PC-3 (cell line): ENCODE results near the gene LEF1. TPM values are rescaled to one million over a fixed set of nuclear protein-coding genes. Genes with fewer than 3 reads are reported as not detected.

Experiments used
- ATAC-seq: fragments of 200-7000 bp; cut with Tn5 transposase; 2 replicates; pipeline ENCODE4 v1.9.1; 2020; ENCODE audit warnings: mild to moderate bottlenecking, moderate library complexity
- BruUV-seq: library from RNA; stranded (reverse); fragments of 400-500 nt; replicated peaks from 2 replicates; lab custom pipeline; 2021; lab: Mats Ljungman, UMichigan
- CTCF ChIA-PET: fragments of 300-600 bp; sonication (Branson Sonifier 250); formaldehyde crosslinking; loops from one replicate; lab custom pipeline; 2022; ENCODE audit warnings: antibody characterized with exemption; lab: Charles Lee
- POLR2A ChIA-PET: fragments of 300-600 bp; sonication (Branson Sonifier 250); formaldehyde crosslinking; loops from one replicate; lab custom pipeline; 2022; ENCODE audit warnings: antibody characterized with exemption; ENCODE audit not compliant: unreplicated experiment; lab: Charles Lee
- DNase-seq: peaks from one replicate; pipeline ENCODE4 v3.0.0-alpha.2; 2015
- H2AFZ ChIP-seq: fragments of 300-600 bp; sonication (generic); 2 replicates; pipeline ENCODE4 v1.6.0; 2016; ENCODE audit warnings: antibody characterized with exemption, low read length
- H3F3A ChIP-seq: fragments of 300-600 bp; sonication (generic); one replicate; pipeline ENCODE4 v1.6.0; 2017; ENCODE audit warnings: antibody characterized with exemption, low read length, control low read depth, mild to moderate bottlenecking; ENCODE audit not compliant: unreplicated experiment
- H3K27ac ChIP-seq: fragments of 300-600 bp; sonication (generic); 2 replicates; pipeline ENCODE4 v1.5.1; 2016; ENCODE audit warnings: mild to moderate bottlenecking, low read length
- H3K27me3 ChIP-seq: fragments of 300-600 bp; sonication (generic); 2 replicates; pipeline ENCODE4 v1.6.1; 2016; ENCODE audit warnings: low read length, mixed read lengths
- H3K36me3 ChIP-seq: fragments of 300-600 bp; sonication (generic); 2 replicates; pipeline ENCODE4 v1.6.1; 2016; ENCODE audit warnings: low read depth, mixed run types, low read length, mixed read lengths
- H3K4me1 ChIP-seq: fragments of 300-600 bp; sonication (generic); 2 replicates; pipeline ENCODE4 v1.5.1; 2016; ENCODE audit warnings: low read length; ENCODE audit not compliant: insufficient read depth
- H3K4me2 ChIP-seq: fragments of 300-600 bp; sonication (generic); 2 replicates; pipeline ENCODE4 v1.6.0; 2016; ENCODE audit warnings: low read length
- H3K4me3 ChIP-seq: fragments of 300-600 bp; sonication (generic); 2 replicates; pipeline ENCODE4 v1.5.1; 2016; ENCODE audit warnings: mild to moderate bottlenecking, low read length, mixed read lengths
- H3K79me2 ChIP-seq: fragments of 300-600 bp; sonication (generic); 2 replicates; pipeline ENCODE4 v1.6.1; 2017; ENCODE audit warnings: low read length, mixed read lengths
- H3K9ac ChIP-seq: fragments of 300-600 bp; sonication (generic); 2 replicates; pipeline ENCODE4 v1.6.0; 2016; ENCODE audit warnings: mild to moderate bottlenecking, low read length
- H3K9me2 ChIP-seq: fragments of 300-600 bp; sonication (generic); replicated peaks from 2 replicates; pipeline ENCODE4 v1.6.1; 2016; ENCODE audit warnings: mixed run types, low read length, mixed read lengths
- H3K9me3 ChIP-seq: fragments of 300-600 bp; sonication (generic); 2 replicates; pipeline ENCODE4 v1.6.1; 2016; ENCODE audit warnings: low read length, mixed read lengths
- H4K20me1 ChIP-seq: fragments of 300-600 bp; sonication (generic); 2 replicates; pipeline ENCODE4 v1.6.1; 2016; ENCODE audit warnings: low read length, mixed read lengths
- EZH2 ChIP-seq: fragments of 300-600 bp; sonication (generic); IDR thresholded peaks from one replicate; pipeline ENCODE4 v1.6.1; 2017; ENCODE audit warnings: antibody characterized with exemption, mild to moderate bottlenecking, low read length; ENCODE audit not compliant: unreplicated experiment
- EZH2phosphoT487 ChIP-seq: fragments of 300-600 bp; sonication (generic); IDR thresholded peaks from 2 replicates; pipeline ENCODE4 v1.6.1; 2018; ENCODE audit warnings: mild to moderate bottlenecking, antibody characterized with exemption, low read length, borderline replicate concordance
- intact Hi-C: fragments of 100-400 bp; cut with micrococcal nuclease; formaldehyde crosslinking; loops from 2 replicates; pipeline ENCODE4 v1.9.0; 2023
- total RNA-seq: library from RNA; depleted of rRNA; stranded (reverse); fragments of >200 nt; gene quantifications from 2 replicates; pipeline ENCODE4 v1.2.3, GENCODE V29; 2014
- TF ChIP-seq, protein P1 (sequence below): fragments of 300-600 bp; sonication (generic); conservative IDR thresholded peaks from 2 replicates; pipeline ENCODE4 v1.5.1; 2017; ENCODE audit warnings: antibody characterized with exemption, low read depth, mild to moderate bottlenecking, low read length

LEF1 gene
- total RNA-seq, 1 experiment from 2014 or later = 2.4 TPM

DNA sequence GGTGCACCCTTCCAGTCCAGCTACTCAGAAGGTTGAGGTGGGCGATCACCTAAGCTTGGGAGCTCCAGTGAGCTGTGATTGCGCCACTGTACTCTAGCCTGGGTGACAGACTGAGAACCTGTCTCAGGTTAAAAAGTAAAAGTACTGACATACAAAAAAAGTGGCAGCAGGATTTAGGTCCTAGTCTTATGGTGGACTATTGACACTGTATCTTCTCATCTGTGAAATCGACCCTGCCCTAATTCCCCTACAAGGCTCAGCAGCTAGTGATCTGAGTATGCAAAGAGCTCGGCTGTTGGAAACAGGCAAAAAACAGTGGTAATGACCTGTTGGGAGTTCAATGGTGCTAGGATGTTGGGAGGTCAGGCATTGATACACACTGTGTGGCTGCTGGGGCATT is 57.0 kb downstream of the LEF1 start:
- H3K4me2 ChIP-seq = no peak overlapping the region
- ChIA-PET CTCF (interaction anchor here (0.5 kb wide), 1 partner anchor 54 kb away, joined by 9 read pairs; no protein-coding TSS in a partner anchor), POLR2A (no interaction called here)
- H3F3A ChIP-seq = no peaks in the 10 kb centered on the region
- no peaks in the 10 kb centered on the region for H3K79me2 ChIP-seq
- no peak overlapping the region for H3K9ac ChIP-seq
- no peaks in the 10 kb centered on the region for H3K9me2 ChIP-seq
- ATAC-seq (no peak), DNase-seq (no peak)
- H3K27ac ChIP-seq = no peak overlapping the region
- TF ChIP-seq, protein P1, sequence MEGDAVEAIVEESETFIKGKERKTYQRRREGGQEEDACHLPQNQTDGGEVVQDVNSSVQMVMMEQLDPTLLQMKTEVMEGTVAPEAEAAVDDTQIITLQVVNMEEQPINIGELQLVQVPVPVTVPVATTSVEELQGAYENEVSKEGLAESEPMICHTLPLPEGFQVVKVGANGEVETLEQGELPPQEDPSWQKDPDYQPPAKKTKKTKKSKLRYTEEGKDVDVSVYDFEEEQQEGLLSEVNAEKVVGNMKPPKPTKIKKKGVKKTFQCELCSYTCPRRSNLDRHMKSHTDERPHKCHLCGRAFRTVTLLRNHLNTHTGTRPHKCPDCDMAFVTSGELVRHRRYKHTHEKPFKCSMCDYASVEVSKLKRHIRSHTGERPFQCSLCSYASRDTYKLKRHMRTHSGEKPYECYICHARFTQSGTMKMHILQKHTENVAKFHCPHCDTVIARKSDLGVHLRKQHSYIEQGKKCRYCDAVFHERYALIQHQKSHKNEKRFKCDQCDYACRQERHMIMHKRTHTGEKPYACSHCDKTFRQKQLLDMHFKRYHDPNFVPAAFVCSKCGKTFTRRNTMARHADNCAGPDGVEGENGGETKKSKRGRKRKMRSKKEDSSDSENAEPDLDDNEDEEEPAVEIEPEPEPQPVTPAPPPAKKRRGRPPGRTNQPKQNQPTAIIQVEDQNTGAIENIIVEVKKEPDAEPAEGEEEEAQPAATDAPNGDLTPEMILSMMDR = no peak
- TF ChIP-seq EZH2phosphoT487 (no peak), EZH2 (no peak)
- no peaks in the 10 kb centered on the region for H3K36me3 ChIP-seq
- H3K4me1 ChIP-seq = no peaks in the 10 kb centered on the region
- intact Hi-C loops = no loop called here
- no TSS peak for BruUV-seq
- no peaks in the 10 kb centered on the region for H3K27me3 ChIP-seq
- no peaks in the 10 kb centered on the region for H3K9me3 ChIP-seq
- no peak overlapping the region for H2AFZ ChIP-seq
- no peaks in the 10 kb centered on the region for H4K20me1 ChIP-seq
- H3K4me3 ChIP-seq = no peak overlapping the region

DNA sequence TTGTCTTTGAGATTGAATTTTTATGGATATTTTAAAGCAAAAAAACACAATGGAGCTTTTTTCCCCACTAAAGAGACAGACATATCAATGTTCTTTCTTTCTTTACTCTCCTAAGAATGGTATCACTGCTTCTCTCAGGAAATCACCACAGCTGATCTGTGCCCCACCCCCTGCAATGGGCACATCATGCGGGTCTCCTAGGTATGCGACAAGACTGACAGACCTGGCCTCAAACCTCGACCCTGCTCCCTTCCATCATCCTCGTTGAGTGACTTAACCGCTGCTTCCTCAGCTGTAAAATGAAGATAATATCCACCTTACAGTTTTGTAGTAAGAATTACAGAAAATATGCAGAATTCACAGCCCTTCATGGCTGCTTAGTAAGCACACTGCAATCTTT is 58.3 kb downstream of the LEF1 start:
- POLR2A ChIA-PET = no interaction called here
- no peak for ATAC-seq
- Histone ChIP-seq H4K20me1 (no peaks in the 10 kb centered on the region), H3K9me2 (no peaks in the 10 kb centered on the region), H3K9ac (no peak overlapping the region), H3K4me2 (no peak overlapping the region), H3K27me3 (no peaks in the 10 kb centered on the region), H3K79me2 (no peaks in the 10 kb centered on the region), H3K27ac (no peak overlapping the region), H2AFZ (no peak overlapping the region), H3K4me1 (no peaks in the 10 kb centered on the region), H3F3A (no peaks in the 10 kb centered on the region), H3K36me3 (no peaks in the 10 kb centered on the region), H3K9me3 (no peaks in the 10 kb centered on the region), H3K4me3 (no peak overlapping the region)
- TF ChIP-seq EZH2phosphoT487 = no peak
- TF ChIP-seq, protein P1 = no peak
- intact Hi-C loops = no loop called here
- CTCF ChIA-PET = no interaction called here
- DNase-seq = no peak
- BruUV-seq = no TSS peak

DNA sequence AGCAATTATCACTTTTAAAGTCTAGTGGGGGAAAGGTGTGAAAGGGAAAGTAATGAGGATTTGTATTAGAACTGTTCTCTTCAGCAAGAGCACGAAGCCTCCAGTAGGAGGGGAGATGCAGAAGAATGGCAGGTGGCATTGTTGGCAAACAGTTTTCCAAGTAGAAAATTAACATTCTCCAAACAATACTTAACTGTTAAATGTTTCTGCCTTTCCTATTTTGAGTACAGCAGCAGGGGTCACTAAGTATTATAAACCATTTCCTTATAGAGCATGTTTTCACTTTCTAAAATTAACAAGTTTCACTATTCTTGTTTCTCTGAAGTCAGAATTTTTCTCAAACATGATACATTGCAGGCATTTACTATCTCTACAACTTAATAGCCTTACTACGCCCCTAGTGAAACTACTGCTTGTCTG is 58.7 kb downstream of the LEF1 start:
- CTCF ChIA-PET = no interaction called here
- no TSS peak for BruUV-seq
- no peak overlapping the region for H2AFZ ChIP-seq
- no peak for ATAC-seq
- H3K27ac ChIP-seq = no peak overlapping the region
- no peaks in the 10 kb centered on the region for H3F3A ChIP-seq
- intact Hi-C loops = no loop called here
- H3K9me3 ChIP-seq = no peaks in the 10 kb centered on the region
- H3K9ac ChIP-seq = no peak overlapping the region
- no peaks in the 10 kb centered on the region for H3K9me2 ChIP-seq
- no peak overlapping the region for H3K4me2 ChIP-seq
- no peaks in the 10 kb centered on the region for H3K36me3 ChIP-seq
- no peak overlapping the region for H3K4me3 ChIP-seq
- POLR2A ChIA-PET = no interaction called here
- no peaks in the 10 kb centered on the region for H4K20me1 ChIP-seq
- H3K4me1 ChIP-seq = no peaks in the 10 kb centered on the region
- no peaks in the 10 kb centered on the region for H3K79me2 ChIP-seq
- no peak for DNase-seq
- H3K27me3 ChIP-seq = no peaks in the 10 kb centered on the region
- TF ChIP-seq EZH2phosphoT487 (no peak), EZH2 (no peak)
